ENCODE data around the gene LRBA. TPM values are rescaled to one million over a fixed set of nuclear protein-coding genes. Genes with fewer than 3 reads are reported as not detected.
"Not testable (repeated sequence)": the region's sequence is repeated elsewhere in the genome, so short reads cannot be mapped to it uniquely, and the experiment has no call there.

The LRBA gene, protein sequence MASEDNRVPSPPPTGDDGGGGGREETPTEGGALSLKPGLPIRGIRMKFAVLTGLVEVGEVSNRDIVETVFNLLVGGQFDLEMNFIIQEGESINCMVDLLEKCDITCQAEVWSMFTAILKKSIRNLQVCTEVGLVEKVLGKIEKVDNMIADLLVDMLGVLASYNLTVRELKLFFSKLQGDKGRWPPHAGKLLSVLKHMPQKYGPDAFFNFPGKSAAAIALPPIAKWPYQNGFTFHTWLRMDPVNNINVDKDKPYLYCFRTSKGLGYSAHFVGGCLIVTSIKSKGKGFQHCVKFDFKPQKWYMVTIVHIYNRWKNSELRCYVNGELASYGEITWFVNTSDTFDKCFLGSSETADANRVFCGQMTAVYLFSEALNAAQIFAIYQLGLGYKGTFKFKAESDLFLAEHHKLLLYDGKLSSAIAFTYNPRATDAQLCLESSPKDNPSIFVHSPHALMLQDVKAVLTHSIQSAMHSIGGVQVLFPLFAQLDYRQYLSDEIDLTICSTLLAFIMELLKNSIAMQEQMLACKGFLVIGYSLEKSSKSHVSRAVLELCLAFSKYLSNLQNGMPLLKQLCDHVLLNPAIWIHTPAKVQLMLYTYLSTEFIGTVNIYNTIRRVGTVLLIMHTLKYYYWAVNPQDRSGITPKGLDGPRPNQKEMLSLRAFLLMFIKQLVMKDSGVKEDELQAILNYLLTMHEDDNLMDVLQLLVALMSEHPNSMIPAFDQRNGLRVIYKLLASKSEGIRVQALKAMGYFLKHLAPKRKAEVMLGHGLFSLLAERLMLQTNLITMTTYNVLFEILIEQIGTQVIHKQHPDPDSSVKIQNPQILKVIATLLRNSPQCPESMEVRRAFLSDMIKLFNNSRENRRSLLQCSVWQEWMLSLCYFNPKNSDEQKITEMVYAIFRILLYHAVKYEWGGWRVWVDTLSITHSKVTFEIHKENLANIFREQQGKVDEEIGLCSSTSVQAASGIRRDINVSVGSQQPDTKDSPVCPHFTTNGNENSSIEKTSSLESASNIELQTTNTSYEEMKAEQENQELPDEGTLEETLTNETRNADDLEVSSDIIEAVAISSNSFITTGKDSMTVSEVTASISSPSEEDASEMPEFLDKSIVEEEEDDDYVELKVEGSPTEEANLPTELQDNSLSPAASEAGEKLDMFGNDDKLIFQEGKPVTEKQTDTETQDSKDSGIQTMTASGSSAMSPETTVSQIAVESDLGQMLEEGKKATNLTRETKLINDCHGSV (N-terminal part only)
- 46.2 TPM for total RNA-seq
- long read RNA-seq, partial matches to known transcripts = 15 of 31 reads
- long read RNA-seq, other reads (novel, unspliced or antisense) = 12 of 31 reads

DNA sequence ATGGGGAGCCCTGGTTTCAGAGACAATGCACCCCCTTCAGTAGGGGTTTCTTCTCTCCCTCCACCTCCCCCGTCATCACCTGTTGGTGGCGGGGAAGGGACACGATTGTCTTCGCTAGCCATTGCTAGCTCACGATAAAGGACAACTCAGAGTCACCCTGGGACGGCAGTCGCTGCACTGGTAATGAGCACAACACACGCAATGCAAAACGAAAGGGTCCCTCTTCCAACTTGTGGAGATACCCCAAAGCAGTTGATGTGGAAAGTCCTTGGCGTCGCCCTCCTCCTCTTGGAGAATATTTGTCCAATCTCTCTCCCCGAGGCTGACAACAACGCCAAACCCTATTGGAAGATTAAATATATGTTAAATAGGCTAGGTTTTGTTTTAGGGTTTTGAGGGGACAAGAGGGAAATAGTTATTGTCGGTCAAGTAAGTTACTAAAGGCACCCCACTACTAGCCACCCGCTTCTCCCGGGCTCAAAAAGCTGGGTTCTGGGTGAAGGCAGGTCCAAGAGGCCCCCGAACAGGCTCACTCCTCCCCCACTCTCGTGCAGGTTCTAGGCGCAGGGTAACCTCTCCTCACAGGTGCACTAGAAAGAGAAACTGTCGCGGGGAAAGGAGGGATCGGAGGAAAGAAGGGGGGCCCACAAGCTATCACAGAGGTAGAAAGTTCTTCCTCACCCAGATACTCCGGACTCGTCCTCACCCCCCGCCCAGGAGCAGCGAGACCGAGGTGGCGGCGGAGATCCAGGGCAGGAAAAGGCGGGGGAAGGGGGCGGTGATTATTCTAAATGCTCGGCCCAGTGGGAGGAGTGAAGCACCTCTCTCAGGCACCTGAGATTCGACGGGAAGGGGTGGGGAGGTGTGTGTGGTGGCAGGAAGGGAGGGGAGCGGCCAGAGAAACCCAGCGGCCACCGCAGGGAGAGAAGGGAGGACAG is at the start of gene LRBA:
Gene LRBA (minus strand): TSS at position 764 of the 938 bp plus-strand sequence. CDS start 642 bp downstream, at position 122.
- intact Hi-C loops (cut with DNase I) = no loop called here
- peak within 1 kb of the TSS; percentile 98 for H3K27ac ChIP-seq

DNA sequence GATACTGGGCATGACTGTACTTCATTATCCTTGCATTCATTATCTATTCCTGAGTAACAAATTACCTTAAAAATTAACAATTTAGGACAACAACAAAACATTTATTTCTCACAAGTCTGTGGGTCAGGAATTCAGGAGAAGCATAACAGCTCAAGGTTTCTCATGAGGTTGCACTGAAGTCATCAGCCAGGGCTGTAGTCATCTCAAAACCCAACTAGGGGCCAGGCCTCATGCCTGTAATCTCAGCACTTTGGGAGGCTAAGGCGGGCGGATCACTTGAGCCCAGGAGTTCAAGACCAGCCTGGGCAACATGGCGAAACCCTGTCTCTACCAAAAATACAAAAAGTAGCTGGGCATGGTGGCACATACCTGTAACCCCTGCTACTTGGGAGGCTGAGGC is 48.1 kb upstream of the LRBA start:
- H3K27me3 ChIP-seq (ENCODE audit: low read depth); H3K27ac ChIP-seq; H3K4me1 ChIP-seq; DNase-seq; H3K36me3 ChIP-seq; ATAC-seq; H3K4me3 ChIP-seq; intact Hi-C loops (cut with DNase I); H3K9me3 ChIP-seq: not testable (repeated sequence)

More for the DNA sequence above, at the start of gene LRBA:
- DNase-seq (peak; percentile 87), ATAC-seq (peak; percentile 91)
- Histone ChIP-seq H3K27me3 (ENCODE audit: low read depth) (no peaks in the 10 kb centered on the region), H3K36me3 (no peaks in the 10 kb centered on the region), H3K4me3 (peak within 1 kb of the TSS; percentile 99), H3K9me3 (no peaks in the 10 kb centered on the region), H3K4me1 (peaks cover 24% of the 10 kb centered on the region)
- TF ChIP-seq, protein P1, sequence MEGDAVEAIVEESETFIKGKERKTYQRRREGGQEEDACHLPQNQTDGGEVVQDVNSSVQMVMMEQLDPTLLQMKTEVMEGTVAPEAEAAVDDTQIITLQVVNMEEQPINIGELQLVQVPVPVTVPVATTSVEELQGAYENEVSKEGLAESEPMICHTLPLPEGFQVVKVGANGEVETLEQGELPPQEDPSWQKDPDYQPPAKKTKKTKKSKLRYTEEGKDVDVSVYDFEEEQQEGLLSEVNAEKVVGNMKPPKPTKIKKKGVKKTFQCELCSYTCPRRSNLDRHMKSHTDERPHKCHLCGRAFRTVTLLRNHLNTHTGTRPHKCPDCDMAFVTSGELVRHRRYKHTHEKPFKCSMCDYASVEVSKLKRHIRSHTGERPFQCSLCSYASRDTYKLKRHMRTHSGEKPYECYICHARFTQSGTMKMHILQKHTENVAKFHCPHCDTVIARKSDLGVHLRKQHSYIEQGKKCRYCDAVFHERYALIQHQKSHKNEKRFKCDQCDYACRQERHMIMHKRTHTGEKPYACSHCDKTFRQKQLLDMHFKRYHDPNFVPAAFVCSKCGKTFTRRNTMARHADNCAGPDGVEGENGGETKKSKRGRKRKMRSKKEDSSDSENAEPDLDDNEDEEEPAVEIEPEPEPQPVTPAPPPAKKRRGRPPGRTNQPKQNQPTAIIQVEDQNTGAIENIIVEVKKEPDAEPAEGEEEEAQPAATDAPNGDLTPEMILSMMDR (IDR thresholded peaks at IDR 0.05) = no peak

DNA sequence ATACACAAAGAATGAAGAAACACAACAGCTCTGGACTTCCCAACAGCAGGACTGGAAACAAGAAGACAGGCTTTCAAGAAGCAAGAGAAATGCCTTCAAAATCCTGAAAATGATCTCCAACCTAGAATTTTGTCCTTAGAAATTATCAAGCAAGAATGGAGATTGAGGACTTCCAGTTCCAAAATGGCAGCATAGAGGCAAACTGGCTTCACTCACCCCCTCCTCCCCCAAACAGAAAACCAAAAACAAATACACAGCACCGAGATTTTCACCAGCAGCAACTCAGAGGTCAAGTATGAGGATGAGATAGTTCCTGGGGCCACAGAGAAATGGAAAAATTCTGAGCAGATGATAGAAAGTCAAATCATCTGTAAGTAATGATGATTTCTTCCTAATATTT is 40.5 kb upstream of the LRBA start:
- no peak overlapping the region for H3K27ac ChIP-seq
- DNase-seq (no peak), ATAC-seq (no peak)
- intact Hi-C loops (cut with DNase I) = no loop called here
- H3K36me3 ChIP-seq = no peaks in the 10 kb centered on the region
- no peaks in the 10 kb centered on the region for H3K27me3 ChIP-seq (ENCODE audit: low read depth)
- no peaks in the 10 kb centered on the region for H3K4me1 ChIP-seq
- no peaks in the 10 kb centered on the region for H3K9me3 ChIP-seq
- TF ChIP-seq, protein P1 (IDR thresholded peaks at IDR 0.05) = no peak
- no peak overlapping the region for H3K4me3 ChIP-seq

DNA sequence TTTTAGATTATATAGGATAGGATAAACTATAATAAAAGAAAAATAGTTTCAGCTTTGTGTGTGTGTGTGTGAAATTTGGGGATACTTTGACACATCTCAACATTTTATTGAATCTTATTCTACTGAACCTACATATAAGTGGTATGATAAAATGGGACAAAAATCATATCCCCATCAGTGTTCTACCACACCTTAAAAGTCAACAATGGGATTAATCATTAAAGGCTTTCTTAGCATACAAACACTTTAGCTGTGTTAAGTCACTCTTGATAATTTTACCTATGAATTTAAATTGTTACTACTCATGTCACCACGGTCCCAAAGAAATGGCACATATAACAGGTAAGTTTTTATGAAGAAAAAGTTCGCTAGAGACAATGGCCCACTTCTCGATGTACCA is 37.7 kb upstream of the LRBA start:
- Histone ChIP-seq H3K4me3 (no peak overlapping the region), H3K27me3 (ENCODE audit: low read depth) (no peaks in the 10 kb centered on the region), H3K4me1 (no peaks in the 10 kb centered on the region), H3K36me3 (no peaks in the 10 kb centered on the region), H3K9me3 (no peaks in the 10 kb centered on the region), H3K27ac (no peak overlapping the region)
- intact Hi-C loops (cut with DNase I) = no loop called here
- DNase-seq (no peak), ATAC-seq (no peak)
- TF ChIP-seq, protein P1 (IDR thresholded peaks at IDR 0.05) = no peak

DNA sequence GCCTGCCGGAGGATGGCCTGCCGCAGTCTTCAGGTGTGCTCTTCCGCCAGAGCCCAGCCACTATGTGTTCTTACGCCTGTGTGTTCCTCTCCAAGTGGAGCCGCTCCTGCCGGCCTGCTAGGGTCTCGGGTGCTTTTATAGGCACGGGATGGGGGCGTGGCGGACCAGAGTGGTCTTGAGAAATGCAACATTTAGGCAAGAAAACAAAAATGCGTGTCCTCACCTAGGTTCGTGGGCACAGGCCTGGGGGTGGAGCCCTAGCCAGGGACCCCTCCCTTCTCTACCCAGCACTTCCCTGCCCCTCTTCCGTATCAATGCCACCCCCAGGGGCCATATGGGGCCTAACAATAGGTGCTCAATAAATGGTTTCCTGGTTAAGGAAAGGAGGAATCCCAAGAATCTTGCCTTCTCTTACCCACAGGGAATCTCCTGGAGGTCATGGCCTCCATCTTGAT is 34.4 kb upstream of the LRBA start:
- intact Hi-C loops (cut with DNase I) = no loop called here
- Histone ChIP-seq H3K27ac (no peak overlapping the region), H3K36me3 (no peaks in the 10 kb centered on the region), H3K27me3 (ENCODE audit: low read depth) (no peaks in the 10 kb centered on the region), H3K4me1 (no peaks in the 10 kb centered on the region), H3K9me3 (no peaks in the 10 kb centered on the region), H3K4me3 (no peak overlapping the region)
- ATAC-seq = no peak
- DNase-seq = no peak
- TF ChIP-seq, protein P1 (IDR thresholded peaks at IDR 0.05) = no peak

Measured in lower lobe of right lung (tissue), 2 donors.